B cell (primary cell): ENCODE data around the gene CSNK2B. TPM values are rescaled to one million over a fixed set of nuclear protein-coding genes. Genes with fewer than 3 reads are reported as not detected.

Source experiments
- ATAC-seq: fragments of 200-7000 bp; cut with Tn5 transposase; one replicate; pipeline ENCODE4 v1.10.0; 2021; ENCODE audit warnings: low read depth, mild to moderate bottlenecking, moderate number of reproducible peaks, moderate library complexity
- CTCF ChIA-PET: fragments of 350-600 bp; sonication (Branson Sonifier 250); formaldehyde crosslinking; loops from one replicate; lab custom pipeline; 2021; ENCODE audit warnings: antibody characterized with exemption, inconsistent platforms; lab: Charles Lee
- POLR2A ChIA-PET: fragments of 350-600 bp; sonication (Branson Sonifier 250); formaldehyde crosslinking; loops from one replicate; lab custom pipeline; 2021; ENCODE audit warnings: antibody characterized with exemption; lab: Charles Lee
- DNase-seq: peaks from one replicate; pipeline ENCODE4 v3.0.0; 2013
- H2AFZ ChIP-seq: 2 replicates; pipeline ENCODE4 v1.6.1; 2012; ENCODE audit warnings: mild to moderate bottlenecking, low read depth, low read length; ENCODE audit not compliant: insufficient read depth, poor library complexity, severe bottlenecking
- H3K27ac ChIP-seq, 2 donors: 1 replicate in 1 of 2; 2 replicates in 1 of 2; pipeline ENCODE4 v1.5.1; 2012 to 2013; ENCODE audit warnings: low read length in 2 of 2, mild to moderate bottlenecking in 2 of 2, moderate library complexity in 1 of 2
- H3K27me3 ChIP-seq, 4 experiments: fragments of 200-600 bp in 1 of 4; sonication (generic) in 1 of 4; replicated peaks in 1 of 4; 1 replicate in 2 of 4; 2 replicates in 2 of 4; pipeline versions ENCODE4 v1.6.1 to v1.7.0; 2013 to 2016; ENCODE audit warnings: low read length in 3 of 4, mild to moderate bottlenecking in 2 of 4, mixed read lengths in 1 of 4, moderate library complexity in 1 of 4; ENCODE audit not compliant: insufficient read depth in 4 of 4, control insufficient read depth in 3 of 4; ENCODE audit errors: control extremely low read depth in 1 of 4
- H3K36me3 ChIP-seq, 2 experiments: replicated peaks in 1 of 2; 1 replicate in 1 of 2; 2 replicates in 1 of 2; pipeline versions ENCODE4 v1.6.1 to v1.7.1; 2013; ENCODE audit warnings: low read length in 1 of 2; ENCODE audit not compliant: insufficient read depth in 2 of 2, control insufficient read depth in 1 of 2; ENCODE audit errors: control extremely low read depth in 1 of 2, extremely low read depth in 1 of 2
- H3K4me1 ChIP-seq, 2 donors: fragments of 200-600 bp in 1 of 2; sonication (generic) in 1 of 2; 1 replicate in 1 of 2; 2 replicates in 1 of 2; pipeline versions ENCODE4 v1.5.1 to v1.6.1; 2013 to 2017; ENCODE audit warnings: low read length in 2 of 2; ENCODE audit not compliant: control insufficient read depth in 2 of 2, insufficient read depth in 2 of 2
- H3K4me2 ChIP-seq: replicated peaks from 2 replicates; pipeline ENCODE3; 2012; ENCODE audit warnings: mild to moderate bottlenecking, low read depth, low read length; ENCODE audit not compliant: poor library complexity, severe bottlenecking
- H3K4me3 ChIP-seq, 5 experiments: fragments of 200-600 bp in 1 of 5; sonication (generic) in 1 of 5; 1 replicate in 3 of 5; 2 replicates in 2 of 5; pipeline versions ENCODE4 v1.5.1 to v1.7.0; 2011 to 2016; ENCODE audit warnings: low read length in 4 of 5, mild to moderate bottlenecking in 4 of 5, low read depth in 2 of 5, control low read depth in 1 of 5, moderate library complexity in 1 of 5; ENCODE audit not compliant: insufficient read depth in 1 of 5; ENCODE audit errors: control extremely low read depth in 1 of 5, extremely low read depth in 1 of 5
- H3K79me2 ChIP-seq: fragments of 200-600 bp; sonication (generic); one replicate; pipeline ENCODE4 v1.6.0; 2016; ENCODE audit warnings: low read length; ENCODE audit not compliant: control insufficient read depth, insufficient read depth
- H3K9ac ChIP-seq: fragments of 200-600 bp; sonication (generic); 2 replicates; pipeline ENCODE4 v1.6.1; 2017; ENCODE audit warnings: mild to moderate bottlenecking, low read length, moderate library complexity
- H3K9me3 ChIP-seq, 3 donors: one replicate each; pipeline versions ENCODE4 v1.6.1 to v1.7.1; 2013; ENCODE audit warnings: low read length in 2 of 3; ENCODE audit not compliant: control insufficient read depth in 2 of 3, insufficient read depth in 1 of 3; ENCODE audit errors: control extremely low read depth in 1 of 3
- H4K20me1 ChIP-seq: 2 replicates; pipeline ENCODE4 v1.6.0; 2012; ENCODE audit warnings: mild to moderate bottlenecking, low read length; ENCODE audit not compliant: insufficient read depth, control insufficient read depth, poor library complexity, severe bottlenecking
- H3K27ac Mint-ChIP-seq: one replicate; pipeline ENCODE4 v1.8.0; 2021; ENCODE audit warnings: mixed read lengths
- H3K27me3 Mint-ChIP-seq: one replicate; pipeline ENCODE4 v1.8.0; 2021; ENCODE audit warnings: mixed read lengths
- H3K4me1 Mint-ChIP-seq: one replicate; pipeline ENCODE4 v1.8.0; 2021; ENCODE audit warnings: mixed read lengths
- H3K4me3 Mint-ChIP-seq: one replicate; pipeline ENCODE4 v1.8.0; 2021; ENCODE audit warnings: mixed read lengths
- H3K9me3 Mint-ChIP-seq: one replicate; pipeline ENCODE4 v1.8.0; 2022; ENCODE audit warnings: mixed read lengths; ENCODE audit not compliant: insufficient read depth
- CTCF ChIP-seq: fragments of 200-600 bp; IDR thresholded peaks from one replicate; pipeline ENCODE4 v1.8.0; 2022; ENCODE audit warnings: antibody characterized with exemption, mild to moderate bottlenecking
- EZH2 ChIP-seq: IDR thresholded peaks from 2 replicates; pipeline ENCODE4 v1.6.1; 2012; ENCODE audit warnings: borderline replicate concordance, low read depth, mild to moderate bottlenecking, moderate library complexity, low read length; ENCODE audit not compliant: insufficient read depth, poor library complexity, severe bottlenecking
- WGBS: methylation state at CpG from one replicate; pipeline ENCODE4 v1.1.5; 2013; ENCODE audit warnings: missing lambda C conversion rate; ENCODE audit not compliant: insufficient coverage; 5-methylcytosine and 5-hydroxymethylcytosine counted together
- intact Hi-C: fragments of 100-400 bp; cut with micrococcal nuclease; formaldehyde crosslinking; loops from one replicate; pipeline ENCODE4 v1.10.0; 2022
- polyA plus RNA-seq: library from polyadenylated mRNA; depleted of rRNA; stranded (reverse); fragments of >200 nt; gene quantifications from 2 replicates; pipeline ENCODE4 v1.2.3, GENCODE V29; 2012
- total RNA-seq, 2 donors: library from RNA; stranded (reverse); fragments of 120-200 nt in 1 of 2; gene quantifications; 1 replicate in 1 of 2; 2 replicates in 1 of 2; pipeline versions ENCODE4 v1.2.3 to v1.2.4, GENCODE V29; 2013 to 2022

Gene CSNK2B
- total and polyA plus RNA-seq, 2 donors (not counting 1 experiment from before 2014, with no cell fraction given) = 142 to 146 TPM

DNA sequence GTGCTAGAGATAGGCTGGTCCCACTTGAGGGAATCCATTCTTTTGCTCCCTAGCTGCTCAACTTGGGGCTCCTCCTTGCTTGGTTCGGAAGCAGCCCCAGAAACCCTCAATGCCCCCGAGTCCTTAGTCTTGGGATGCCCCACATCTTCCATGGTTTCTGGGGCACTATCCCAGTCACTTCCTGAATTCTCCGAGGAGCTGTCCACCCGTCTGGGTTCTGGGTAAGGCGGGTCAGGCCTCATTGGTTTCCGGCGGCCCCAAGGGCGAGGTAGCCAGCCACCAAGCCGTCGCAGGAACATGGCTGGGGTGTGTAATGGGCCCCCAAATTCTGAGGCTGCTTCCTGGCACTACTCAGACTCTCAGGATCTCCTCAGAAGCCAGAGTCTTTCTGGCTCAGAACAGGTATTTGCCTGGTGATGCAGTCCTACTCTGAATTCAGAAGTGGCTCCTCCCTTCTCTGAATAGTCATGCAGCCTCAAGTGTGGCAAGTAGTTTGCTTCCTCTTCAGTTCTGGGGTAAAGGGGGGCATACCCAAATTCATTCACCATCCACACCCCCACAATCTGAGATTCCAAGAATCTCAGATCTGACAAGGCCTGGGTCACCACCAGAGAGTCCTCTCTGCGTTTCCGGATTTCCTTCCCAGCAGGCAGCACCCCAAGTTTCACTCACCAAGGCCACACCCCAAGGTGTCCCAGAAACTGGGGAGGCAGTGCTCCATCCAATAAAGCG, 6.1 kb upstream of the CSNK2B start:
- WGBS = 41% methylated on average over 12 of the region's 13 CpGs

More for the DNA sequence above, 6.1 kb upstream of the CSNK2B start:
- H3K9me3 ChIP-seq = no peaks in the 10 kb centered on the region
- CTCF ChIA-PET = interaction anchor here (1.0 to 2.4 kb wide), 4 partner anchors 8 to 113 kb away, joined by 3 to 10 read pairs (median 6); partner anchors contain the start of gene NFKBIL1
- peaks cover 69% of the 10 kb centered on the region for H3K4me1 Mint-ChIP-seq
- peak overlapping the region; percentile 63 to 98 (median 86) for H3K4me3 ChIP-seq
- peak overlapping the region; percentile 50 to 77 for H3K27ac ChIP-seq
- peaks cover 43 to 62% of the 10 kb centered on the region in 2 donors for H3K4me1 ChIP-seq
- H3K36me3 ChIP-seq = peaks cover 0 to 45% of the 10 kb centered on the region in 2 experiments
- H3K79me2 ChIP-seq = peaks cover 96% of the 10 kb centered on the region
- DNase-seq = peak; percentile 69
- H3K27me3 Mint-ChIP-seq = no peaks in the 10 kb centered on the region
- TF ChIP-seq EZH2 (no peak), CTCF (no peak)
- intact Hi-C loops = loop anchor here (1.0 to 10.0 kb wide), 3 partner anchors 8 to 1445 kb away; partner anchors contain the start of genes BAG6 and TRIM26
- H2AFZ ChIP-seq = peak overlapping the region; percentile 69
- peak overlapping the region; percentile 94 for H3K4me3 Mint-ChIP-seq
- H3K9me3 Mint-ChIP-seq = no peaks in the 10 kb centered on the region
- peak; percentile 37 for ATAC-seq
- H3K4me2 ChIP-seq = peak overlapping the region; percentile 88
- peaks cover 24% of the 10 kb centered on the region for H4K20me1 ChIP-seq
- H3K27ac Mint-ChIP-seq = peak overlapping the region; percentile 89
- H3K9ac ChIP-seq = peak overlapping the region; percentile 87
- POLR2A ChIA-PET = interaction anchor here (0.6 to 5.9 kb wide), 6 partner anchors 7 to 1045 kb away, joined by 3 to 57 read pairs (median 4); partner anchors contain the start of genes BAG6, EHMT2 and PRRC2A
- no peaks in the 10 kb centered on the region for H3K27me3 ChIP-seq
